GM21367 (cell line): Measurements from ENCODE around the gene CERT1.
"Not testable (repeated sequence)": the region's sequence is repeated elsewhere in the genome, so short reads cannot be mapped to it uniquely, and the experiment has no call there.

ENCODE experiments used
- ATAC-seq: cut with Tn5 transposase; IDR thresholded peaks from one replicate; pipeline ENCODE4 v1.9.1; 2021; ENCODE audit not compliant: unreplicated experiment

CERT1 gene

DNA sequence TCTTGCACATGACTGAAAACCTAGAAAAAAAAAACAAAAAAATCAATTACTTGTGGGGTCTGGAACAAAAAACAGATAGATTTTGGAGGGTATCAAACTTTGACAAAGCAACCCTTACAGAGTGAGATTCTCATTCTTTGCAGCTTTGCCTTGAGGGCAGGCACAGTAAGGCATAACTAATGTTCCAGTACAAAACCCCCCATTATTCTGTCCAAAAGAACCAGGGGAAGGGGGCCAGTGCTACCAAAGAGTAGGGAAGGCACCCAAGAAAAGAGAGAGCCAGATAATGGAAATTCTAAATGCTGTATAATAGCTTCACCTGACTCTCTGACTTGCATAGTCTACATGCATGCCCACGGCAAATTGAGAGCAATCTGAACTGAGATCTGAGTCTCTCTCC lies 13.2 kb upstream of the CERT1 start:
- no peak for ATAC-seq

- ATAC-seq = peak; percentile 80
Measured at GRCh38 chr5:75524071-75524470, 12.6 kb upstream of the CERT1 start.

DNA sequence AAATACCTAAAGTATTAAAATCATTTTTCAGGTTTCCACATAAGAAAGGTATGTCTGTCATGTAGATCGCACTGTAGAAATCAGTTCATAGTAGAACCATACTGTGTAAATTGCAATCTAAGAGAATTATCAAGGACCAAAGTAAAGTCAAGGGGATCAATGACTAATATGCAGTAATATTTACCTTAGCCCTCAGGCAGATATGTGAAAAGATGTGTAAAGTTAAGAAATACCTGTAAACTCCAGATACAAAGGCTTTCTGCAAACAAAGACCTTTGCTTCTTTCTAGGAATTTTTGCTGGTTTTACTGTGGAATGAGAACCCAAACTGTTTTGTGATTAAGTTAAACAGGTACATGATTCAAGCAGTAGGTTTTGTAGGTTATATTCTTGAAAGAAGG lies 11.8 kb upstream of the CERT1 start:
- ATAC-seq = no peak

DNA sequence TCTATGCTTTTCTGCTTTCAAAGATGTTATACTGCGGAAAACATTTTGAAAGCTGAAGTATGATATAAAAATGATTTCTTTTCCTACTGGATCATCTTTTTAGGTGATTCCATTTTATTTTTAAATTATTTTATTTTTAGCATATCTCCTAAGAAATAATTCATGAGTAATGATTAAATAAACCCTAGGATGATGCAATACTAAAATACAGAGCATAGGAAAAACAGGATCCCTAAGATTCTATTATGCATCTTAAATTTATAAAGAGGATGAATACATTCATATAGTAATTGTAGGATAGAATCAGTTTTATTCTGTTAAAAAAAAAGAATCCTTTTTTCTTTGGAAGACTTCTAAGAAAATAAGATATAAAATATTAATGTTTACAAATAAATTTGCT lies 11.1 kb upstream of the CERT1 start:
- ATAC-seq = no peak

DNA sequence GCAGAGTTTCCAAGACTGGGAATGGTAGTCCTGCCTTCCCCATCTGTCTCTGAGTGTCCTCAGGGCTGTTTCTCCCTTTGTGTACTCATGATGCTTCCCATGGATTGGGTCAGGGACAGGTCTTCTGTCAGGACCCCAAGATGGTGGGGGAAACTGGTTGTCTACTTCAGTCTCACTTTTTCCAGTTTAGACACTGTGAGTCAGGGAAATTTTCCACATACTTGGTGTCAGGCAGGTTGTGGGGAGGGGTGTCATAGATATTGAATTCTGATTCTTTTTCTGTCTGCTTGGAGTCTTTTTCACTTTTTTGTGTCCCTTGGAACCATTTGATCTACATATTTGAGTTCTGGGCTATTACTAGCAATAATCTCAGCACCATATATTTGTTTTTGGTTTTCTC lies 10.6 kb upstream of the CERT1 start:
- no peak for ATAC-seq

- ATAC-seq = no peak
Measured at GRCh38 chr5:75521195-75521594, 9.8 kb upstream of the CERT1 start.

GRCh38 chr5:75519761-75520160 lies 8.3 kb upstream of the CERT1 start:
- ATAC-seq = no peak

- ATAC-seq = no peak
Measured at GRCh38 chr5:75514323-75514722, 2.9 kb upstream of the CERT1 start.

- ATAC-seq = no peak
Measured at GRCh38 chr5:75513841-75514240, 2.4 kb upstream of the CERT1 start.

- no peak for ATAC-seq
Measured at GRCh38 chr5:75512383-75513074, 1.1 kb upstream of the CERT1 start.

DNA sequence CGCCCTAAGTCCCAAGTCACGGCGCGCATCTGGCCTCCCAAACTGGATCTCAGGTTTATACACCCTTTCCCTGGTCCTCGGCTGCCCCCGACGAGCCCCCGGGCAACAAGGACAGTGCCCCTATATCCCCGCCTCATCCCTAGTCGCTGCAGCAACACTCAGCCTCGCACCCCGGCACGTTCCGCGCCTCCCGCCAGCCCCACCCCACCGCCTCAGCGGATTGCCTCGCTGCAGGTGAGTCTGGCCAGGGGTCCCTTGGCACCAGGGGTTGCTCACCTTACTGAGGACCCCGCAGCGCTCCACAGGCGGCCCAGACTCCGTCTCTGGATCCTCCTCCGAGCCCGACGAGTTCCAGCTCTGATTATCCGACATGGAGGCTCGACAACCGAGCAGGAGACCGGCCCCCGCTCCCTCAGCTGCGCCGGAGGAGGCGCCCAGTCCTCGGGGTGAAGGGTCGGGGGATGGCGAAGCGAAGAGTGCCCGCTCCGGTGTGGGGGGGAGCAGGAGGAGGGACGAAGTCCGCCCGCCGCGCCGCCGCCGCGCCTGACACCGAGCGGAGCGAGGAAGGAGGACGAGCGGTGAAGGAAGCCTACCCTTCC lies 494 bp downstream of the CERT1 start:
- peak; percentile 14 for ATAC-seq

- ATAC-seq = peak; percentile 4
Measured at GRCh38 chr5:75510417-75510835, 1.0 kb downstream of the CERT1 start.

DNA sequence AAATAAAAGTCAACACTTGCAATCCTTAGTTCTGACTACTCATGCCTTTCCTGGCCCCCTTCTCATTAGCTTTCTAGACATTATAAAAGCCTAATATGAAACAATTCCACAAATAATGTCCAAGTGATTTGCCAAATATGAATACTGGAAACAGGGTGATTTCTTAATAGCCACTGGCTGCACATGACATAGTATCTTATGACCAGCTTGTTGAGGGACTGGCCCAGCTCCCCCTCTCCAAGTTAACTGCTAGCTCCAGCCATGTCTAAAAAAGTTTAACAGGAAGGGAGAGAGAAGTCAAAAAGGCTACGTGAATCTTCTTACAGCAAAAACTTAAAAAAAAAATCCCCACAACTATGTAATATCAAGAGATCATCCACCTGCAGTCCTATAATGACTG lies 1.5 kb downstream of the CERT1 start:
- ATAC-seq = no peak

DNA sequence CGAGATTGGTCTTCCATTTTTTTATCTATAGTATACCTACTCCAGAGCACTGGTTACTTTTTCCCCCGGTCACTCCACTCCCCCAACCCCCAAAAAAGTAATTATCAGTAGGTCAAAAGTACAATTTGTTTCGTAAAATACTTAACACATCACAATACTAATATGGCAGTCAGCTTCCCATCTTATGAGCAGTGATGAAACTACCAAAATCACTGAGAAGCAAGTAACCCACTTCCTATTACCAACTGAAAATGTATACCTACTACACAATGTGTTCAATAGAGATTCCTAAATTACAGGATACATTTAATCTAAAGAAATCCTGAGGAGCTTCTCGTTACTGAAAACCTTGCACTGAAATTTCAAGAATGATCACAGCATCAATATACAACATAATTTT lies 1.9 kb downstream of the CERT1 start:
- ATAC-seq = no peak

- ATAC-seq = no peak
Measured at GRCh38 chr5:75507841-75508240, 3.6 kb downstream of the CERT1 start.

GRCh38 chr5:75505112-75505511 lies 6.3 kb downstream of the CERT1 start:
- ATAC-seq = not testable (repeated sequence)

GRCh38 chr5:75498875-75499274 lies 12.6 kb downstream of the CERT1 start:
- not testable (repeated sequence) for ATAC-seq

DNA sequence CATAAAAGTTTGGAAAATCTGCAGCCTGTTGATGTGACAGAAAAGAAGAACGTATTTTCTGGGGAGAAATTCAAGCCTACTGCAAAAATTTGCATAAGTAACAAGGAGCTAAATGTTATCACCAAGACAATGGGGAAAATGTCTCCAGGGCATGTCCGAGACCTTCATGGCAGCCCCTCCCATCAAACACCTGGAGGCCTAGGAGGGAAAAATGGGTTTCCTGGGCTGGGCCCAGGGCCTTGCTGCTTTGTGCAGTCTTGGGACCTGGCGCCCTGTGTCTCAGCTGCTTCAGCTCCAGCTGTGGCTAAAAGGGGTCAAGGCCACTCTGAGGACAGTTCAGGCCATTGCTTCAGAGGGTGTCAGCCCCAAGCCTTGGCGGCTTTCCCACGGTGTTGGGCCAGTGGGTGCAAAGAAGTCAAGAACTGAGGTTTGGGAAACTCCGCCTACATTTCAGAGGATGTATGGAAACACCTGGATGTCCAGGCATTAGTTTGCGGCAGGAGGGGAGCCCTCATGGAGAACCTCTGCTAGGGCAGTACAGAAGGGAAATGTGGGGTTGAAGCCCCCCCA lies 13.1 kb downstream of the CERT1 start:
- no peak for ATAC-seq

DNA sequence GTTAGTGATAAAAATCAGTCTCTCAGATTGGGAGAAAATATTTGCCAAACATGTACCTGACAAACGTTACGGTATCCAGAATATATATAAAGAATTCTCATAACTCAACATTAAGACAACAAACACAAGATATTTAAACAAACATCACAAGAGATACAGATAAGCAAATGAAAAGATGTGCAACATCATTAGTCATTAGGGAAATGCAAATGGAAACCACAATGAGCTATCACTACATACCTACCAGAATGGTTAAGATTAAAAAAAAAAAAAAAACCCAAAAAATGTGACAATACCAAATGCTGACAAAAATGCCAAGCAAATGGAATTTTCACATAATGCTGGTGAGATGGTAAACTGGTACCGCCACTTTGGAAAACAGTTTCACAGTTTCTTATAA lies 15.4 kb downstream of the CERT1 start:
- no peak for ATAC-seq

- ATAC-seq = no peak
Measured at GRCh38 chr5:75491621-75492020, 19.8 kb downstream of the CERT1 start.

DNA sequence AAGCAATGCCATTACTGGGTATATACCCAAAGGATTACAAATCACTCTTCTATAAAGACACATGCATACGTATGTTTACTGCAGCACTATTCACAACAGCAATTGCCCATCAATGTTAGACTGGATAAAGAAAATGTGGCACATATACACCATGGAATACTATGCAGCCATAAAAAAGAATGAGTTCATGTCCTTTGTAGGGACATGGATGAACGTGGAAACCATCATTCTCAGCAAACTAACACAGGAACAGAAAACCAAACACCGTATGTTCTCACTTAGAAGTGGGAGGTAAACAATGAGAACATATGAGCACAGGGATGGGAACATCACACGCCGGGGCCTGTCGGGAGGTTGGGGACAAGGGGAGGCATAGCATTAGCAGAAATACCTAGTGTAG lies 21.6 kb downstream of the CERT1 start:
- not testable (repeated sequence) for ATAC-seq

DNA sequence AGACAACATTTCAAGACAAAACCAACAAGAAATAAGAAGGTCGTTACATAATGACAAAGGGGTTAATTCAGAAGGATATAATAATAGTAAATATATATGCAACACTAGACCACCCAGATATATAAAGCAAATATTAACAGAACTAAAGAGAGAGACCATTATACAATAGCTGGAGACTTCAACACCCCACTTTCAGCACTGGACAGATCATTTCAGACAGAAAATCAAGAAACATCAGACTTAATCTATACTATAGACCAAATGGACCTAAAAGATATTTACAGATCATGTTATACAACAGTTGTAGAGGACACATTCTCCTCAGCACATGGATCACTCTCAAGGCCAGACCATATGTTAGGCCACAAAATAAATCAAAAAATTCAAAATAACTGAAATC lies 26.8 kb downstream of the CERT1 start:
- ATAC-seq = no peak

DNA sequence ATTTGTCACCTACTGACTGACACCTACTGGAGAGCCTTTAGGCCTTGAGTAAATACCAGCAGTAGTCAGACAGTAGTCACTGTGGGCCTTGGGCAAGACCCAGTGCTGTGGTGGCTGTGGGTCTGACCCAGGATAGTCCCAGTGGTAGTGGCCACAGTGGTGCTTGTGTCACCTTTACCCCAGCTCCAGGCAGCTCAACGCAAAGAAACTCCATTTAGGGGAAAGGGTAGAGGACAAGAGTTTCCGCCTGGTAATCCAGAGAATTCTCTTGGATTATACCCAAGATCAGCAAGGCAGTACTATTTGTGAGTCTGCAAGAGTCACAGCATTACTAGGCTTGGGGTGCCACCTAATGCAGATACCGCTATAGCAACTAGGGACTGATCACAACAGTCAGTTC lies 28.9 kb downstream of the CERT1 start:
- no peak for ATAC-seq
